Keratinocyte (primary cell): Measurements from ENCODE around the gene SALL3. TPM values are rescaled to one million over a fixed set of nuclear protein-coding genes. Genes with fewer than 3 reads are reported as not detected.

Source experiments
- DNase-seq: peaks from one replicate; pipeline ENCODE4 v3.0.0-alpha.2; 2011; ENCODE audit warnings: low read depth, missing footprints, low spot score
- FAIRE-seq: peaks from 2 replicates; lab custom pipeline; 2011; peaks lifted over from hg19 to GRCh38; lab: Jason Lieb, UNC
- H2AFZ ChIP-seq: 2 replicates; pipeline ENCODE4 v1.6.0; 2012; ENCODE audit warnings: low read length, control low read depth, inconsistent platforms; ENCODE audit not compliant: control insufficient read depth
- H3K27ac ChIP-seq: 2 replicates; pipeline ENCODE4 v1.5.1; 2011; ENCODE audit warnings: low read length; ENCODE audit not compliant: control insufficient read depth, insufficient read depth
- H3K27me3 ChIP-seq: 3 replicates; pipeline ENCODE4 v1.6.0; 2011; ENCODE audit warnings: low read length; ENCODE audit not compliant: control insufficient read depth, insufficient read depth; ENCODE audit errors: extremely low read depth
- H3K36me3 ChIP-seq, 2 experiments: 2 replicates in 1 of 2; 3 replicates in 1 of 2; pipeline ENCODE4 v1.5.1; 2011; ENCODE audit warnings: low read length in 2 of 2, mild to moderate bottlenecking in 1 of 2; ENCODE audit not compliant: control insufficient read depth in 2 of 2, insufficient read depth in 2 of 2; ENCODE audit errors: extremely low read depth in 1 of 2
- H3K4me1 ChIP-seq: 3 replicates; pipeline ENCODE4 v1.5.1; 2011; ENCODE audit warnings: low read length; ENCODE audit not compliant: control insufficient read depth, insufficient read depth; ENCODE audit errors: extremely low read depth
- H3K4me2 ChIP-seq: 3 replicates; pipeline ENCODE4 v1.6.0; 2011; ENCODE audit warnings: low read depth, low read length; ENCODE audit not compliant: control insufficient read depth, insufficient read depth; ENCODE audit errors: extremely low read depth
- H3K4me3 ChIP-seq, 3 experiments: fragments of 200-600 bp in 1 of 3; sonication (generic) in 1 of 3; 2 replicates in 2 of 3; 3 replicates in 1 of 3; pipeline ENCODE4 v1.5.1; 2011 to 2016; ENCODE audit warnings: low read length in 3 of 3, mild to moderate bottlenecking in 3 of 3, control low read depth in 2 of 3, inconsistent platforms in 1 of 3, low read depth in 1 of 3, mixed read lengths in 1 of 3, mixed run types in 1 of 3, moderate library complexity in 1 of 3; ENCODE audit not compliant: control insufficient read depth in 2 of 3, insufficient read depth in 2 of 3; ENCODE audit errors: extremely low read depth in 1 of 3
- H3K79me2 ChIP-seq: 2 replicates; pipeline ENCODE4 v1.6.0; 2012; ENCODE audit warnings: low read length; ENCODE audit not compliant: control insufficient read depth, insufficient read depth
- H3K9ac ChIP-seq: 3 replicates; pipeline ENCODE4 v1.6.0; 2011; ENCODE audit warnings: low read length; ENCODE audit not compliant: control insufficient read depth, insufficient read depth; ENCODE audit errors: extremely low read depth
- H3K9me1 ChIP-seq: 3 replicates; pipeline ENCODE4 v1.6.0; 2011; ENCODE audit warnings: low read length; ENCODE audit not compliant: control insufficient read depth, insufficient read depth; ENCODE audit errors: extremely low read depth
- H3K9me3 ChIP-seq: 2 replicates; pipeline ENCODE4 v1.5.1; 2012; ENCODE audit warnings: low read depth, low read length; ENCODE audit not compliant: control insufficient read depth
- H4K20me1 ChIP-seq: 3 replicates; pipeline ENCODE4 v1.6.0; 2011; ENCODE audit warnings: low read length; ENCODE audit not compliant: control insufficient read depth, insufficient read depth; ENCODE audit errors: extremely low read depth
- CTCF ChIP-seq, 3 experiments: IDR thresholded peaks in 1 of 3; conservative IDR thresholded peaks in 1 of 3; optimal IDR thresholded peaks in 1 of 3; 2 replicates in 2 of 3; 3 replicates in 1 of 3; pipeline versions ENCODE3 to v1.5.1; 2011; ENCODE audit warnings: low read length in 3 of 3, mild to moderate bottlenecking in 3 of 3, moderate library complexity in 2 of 3, control low read depth in 1 of 3, inconsistent platforms in 1 of 3; ENCODE audit not compliant: insufficient read depth in 2 of 3; ENCODE audit errors: extremely low read depth in 1 of 3
- EZH2 ChIP-seq: IDR thresholded peaks from one replicate; pipeline ENCODE4 v1.6.1; 2012; ENCODE audit warnings: inconsistent platforms, mild to moderate bottlenecking, low read length, moderate library complexity
- dilution Hi-C: fragments of 300-500 bp; cut with MboI; formaldehyde crosslinking; loops from one replicate; pipeline ENCODE4 v1.7.0; 2020; ENCODE audit warnings: low sequenced_read_pairs; ENCODE audit not compliant: extremely low pct_ligation_motif_present
- polyA plus RNA-seq, 5 experiments: library from polyadenylated mRNA; depleted of rRNA in 3 of 5; stranded (reverse) in 3 of 5; stranded (forward) in 1 of 5; unstranded in 1 of 5; fragments of >200 nt; gene quantifications; 1 replicate in 1 of 5; 2 replicates in 3 of 5; 3 replicates in 1 of 5; pipeline versions ENCODE4 v1.2.1 to v1.2.3, GENCODE V29; 2011 to 2012; ENCODE audit warnings: missing spikeins in 2 of 5, low read depth in 1 of 5, low replicate concordance in 1 of 5

SALL3 gene
- polyA plus RNA-seq, 1 donor (not counting 4 experiments of a cell fraction or from before 2014, with no cell fraction given): not detected

DNA sequence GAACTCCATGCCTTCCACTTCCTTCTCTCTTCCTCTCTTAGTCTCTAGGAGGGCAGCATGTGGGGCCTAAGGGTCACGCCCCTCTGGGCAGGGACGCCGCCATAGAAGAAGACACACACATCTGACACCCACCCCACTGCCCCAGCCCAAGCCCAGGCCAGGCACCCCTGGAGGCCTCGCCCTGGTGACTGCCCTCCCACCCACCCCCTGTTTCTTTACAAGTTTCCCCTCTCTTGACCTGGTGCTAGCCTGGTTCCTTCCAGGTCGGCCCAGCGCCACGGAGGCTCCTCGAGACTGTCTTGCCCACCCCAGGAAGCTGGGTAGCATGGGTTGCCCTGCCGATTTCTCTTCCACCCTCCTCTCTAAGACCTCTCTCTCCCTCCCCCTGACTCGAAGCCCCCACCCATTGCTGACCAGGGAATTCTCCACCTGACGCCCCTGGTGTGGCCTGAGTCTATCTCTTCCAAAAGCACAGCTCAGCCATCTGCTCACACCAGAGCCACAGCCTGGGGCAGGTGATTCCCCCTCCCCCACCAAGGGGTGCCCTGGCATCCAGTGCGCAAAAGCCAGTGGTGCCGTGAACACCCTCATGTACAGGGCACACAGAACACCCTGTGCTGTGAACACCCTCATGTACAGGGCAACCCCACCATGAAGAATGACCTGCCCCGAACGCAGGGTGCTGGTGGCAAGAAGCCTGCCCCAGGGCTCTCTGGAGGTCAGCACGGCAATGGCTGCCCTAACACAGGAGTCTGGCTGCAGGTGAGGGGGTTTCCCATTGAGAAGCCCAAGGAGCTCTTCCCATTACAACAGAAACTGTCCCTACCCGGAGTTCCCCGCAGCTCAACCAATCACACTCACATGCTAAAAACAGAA lies 13.5 kb upstream of the SALL3 start:
- TF ChIP-seq EZH2: no peak
- no peak for TF ChIP-seq CTCF (optimal IDR thresholded peaks at IDR 0.05 in 1 of 3, IDR thresholded peaks at IDR 0.05 in 1 of 3, conservative IDR thresholded peaks at IDR 0.05 in 1 of 3; ENCODE audit: extremely low read depth in 1 of 3, insufficient read depth in 2 of 3, low read length in 3 of 3)
- H3K4me3 ChIP-seq: no peak overlapping the region
- H2AFZ ChIP-seq: no peak overlapping the region
- H4K20me1 ChIP-seq: no peaks in the 10 kb centered on the region
- H3K4me2 ChIP-seq: no peak overlapping the region
- H3K27ac ChIP-seq: no peak overlapping the region
- no peak for DNase-seq
- H3K27me3 ChIP-seq: no peaks in the 10 kb centered on the region
- H3K79me2 ChIP-seq: no peaks in the 10 kb centered on the region
- no peaks in the 10 kb centered on the region for H3K36me3 ChIP-seq
- peaks cover 17% of the 10 kb centered on the region for H3K9me3 ChIP-seq
- no peaks in the 10 kb centered on the region for H3K9me1 ChIP-seq
- no peak overlapping the region for H3K9ac ChIP-seq
- dilution Hi-C loops: no loop called here
- FAIRE-seq: no peak
- H3K4me1 ChIP-seq: no peaks in the 10 kb centered on the region

DNA sequence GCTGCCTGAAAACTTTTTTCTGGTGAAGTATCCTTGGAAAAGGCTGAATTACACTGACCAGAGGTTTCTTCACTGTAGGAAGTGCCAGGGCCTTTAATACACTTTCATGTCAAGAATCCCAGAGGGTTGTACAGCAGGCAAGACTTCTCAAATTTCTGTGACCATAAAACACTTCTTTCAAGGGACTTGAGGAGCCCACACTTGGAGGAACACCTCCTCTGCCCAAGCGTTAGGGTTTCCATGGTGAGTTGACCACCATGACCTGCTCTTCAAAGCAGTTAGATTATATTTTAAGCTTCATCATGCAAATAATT lies 12.9 kb upstream of the SALL3 start:
- dilution Hi-C loops: no loop called here
- Histone ChIP-seq H3K9me1 (no peaks in the 10 kb centered on the region), H3K9me3 (peaks cover 17% of the 10 kb centered on the region), H3K4me2 (no peak overlapping the region), H3K9ac (no peak overlapping the region), H3K36me3 (no peaks in the 10 kb centered on the region), H3K27me3 (no peaks in the 10 kb centered on the region), H4K20me1 (no peaks in the 10 kb centered on the region), H3K4me1 (no peaks in the 10 kb centered on the region), H3K27ac (no peak overlapping the region), H2AFZ (no peak overlapping the region), H3K4me3 (no peak overlapping the region), H3K79me2 (no peaks in the 10 kb centered on the region)
- TF ChIP-seq CTCF (optimal IDR thresholded peaks at IDR 0.05 in 1 of 3, IDR thresholded peaks at IDR 0.05 in 1 of 3, conservative IDR thresholded peaks at IDR 0.05 in 1 of 3; ENCODE audit: extremely low read depth in 1 of 3, insufficient read depth in 2 of 3, low read length in 3 of 3) (no peak), EZH2 (no peak)
- FAIRE-seq (no peak), DNase-seq (no peak)
